ENCODE results near the gene PCDHGB1. TPM values are rescaled to one million over a fixed set of nuclear protein-coding genes. Genes with fewer than 3 reads are reported as not detected.

Gene PCDHGB1
- total RNA-seq, 4 donors from 2014 or later, result 0.20 to 1.1 (median 0.74) TPM

- DNase-seq (no peak), ATAC-seq (peak in 1 of 2 donors; percentile 35)
- TF ChIP-seq POLR2A (IDR thresholded peaks at IDR 0.05) (no peak), CTCF (IDR thresholded peaks at IDR 0.05 in 4 of 5, conservative IDR thresholded peaks at IDR 0.05 in 1 of 5) (peak in 2 of 5 experiments; percentile 14 to 38)
- intact Hi-C loops (cut with DNase I; ENCODE audit: low total_unique reads) (no loop called here), in situ Hi-C loops (cut with MboI; ENCODE audit: low sequenced_read_pairs in 4 of 4) (no loop called here)
- Histone ChIP-seq H3K36me3 (peaks cover 0 to 4% of the 10 kb centered on the region in 2 donors), H3K27me3 (peaks cover 0 to 11% (median 4%) of the 10 kb centered on the region in 3 donors), H3K9me3 (peaks cover 0 to 6% (median 0%) of the 10 kb centered on the region in 3 donors), H3K4me1 (peaks cover 11 to 17% of the 10 kb centered on the region in 2 donors), H3K27ac (peak overlapping the region in 1 of 4 donors; percentile 15), H3K4me3 (peak overlapping the region; percentile 11 to 44 (median 32))
Measured at GRCh38 chr5:141398608-141399007, 48.7 kb downstream of the PCDHGB1 start.

DNA sequence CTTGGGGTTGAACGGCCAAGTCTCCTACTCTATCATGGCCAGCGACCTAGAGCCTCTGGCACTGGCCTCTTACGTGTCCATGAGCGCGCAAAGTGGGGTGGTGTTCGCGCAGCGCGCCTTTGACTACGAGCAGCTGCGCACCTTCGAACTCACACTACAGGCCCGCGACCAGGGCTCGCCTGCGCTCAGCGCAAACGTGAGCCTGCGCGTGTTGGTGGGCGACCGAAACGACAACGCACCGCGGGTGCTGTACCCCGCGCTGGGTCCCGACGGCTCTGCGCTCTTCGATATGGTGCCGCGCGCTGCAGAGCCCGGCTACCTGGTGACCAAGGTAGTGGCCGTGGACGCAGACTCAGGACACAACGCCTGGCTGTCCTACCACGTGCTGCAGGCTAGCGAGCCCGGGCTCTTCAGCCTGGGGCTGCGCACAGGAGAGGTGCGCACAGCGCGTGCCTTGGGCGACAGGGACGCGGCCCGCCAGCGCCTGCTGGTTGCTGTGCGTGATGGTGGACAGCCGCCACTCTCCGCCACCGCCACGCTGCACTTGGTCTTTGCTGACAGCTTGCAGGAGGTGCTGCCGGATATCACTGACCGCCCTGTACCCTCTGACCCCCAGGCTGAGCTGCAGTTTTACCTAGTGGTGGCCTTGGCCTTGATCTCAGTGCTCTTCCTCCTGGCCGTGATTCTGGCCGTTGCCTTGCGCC lies 49.8 kb downstream of the PCDHGB1 start:
- TF ChIP-seq POLR2A (IDR thresholded peaks at IDR 0.05) (no peak), CTCF (IDR thresholded peaks at IDR 0.05 in 4 of 5, conservative IDR thresholded peaks at IDR 0.05 in 1 of 5) (no peak)
- Histone ChIP-seq H3K4me1 (peaks cover 11 to 17% of the 10 kb centered on the region in 2 donors), H3K4me3 (peak overlapping the region in 2 of 4 donors; percentile 17 to 44), H3K27me3 (peaks cover 0 to 6% (median 4%) of the 10 kb centered on the region in 3 donors), H3K9me3 (peaks cover 0 to 6% (median 0%) of the 10 kb centered on the region in 3 donors), H3K27ac (no peak overlapping the region), H3K36me3 (peaks cover 0 to 4% of the 10 kb centered on the region in 2 donors)
- in situ Hi-C loops (cut with MboI; ENCODE audit: low sequenced_read_pairs in 4 of 4), result no loop called here
- intact Hi-C loops (cut with DNase I; ENCODE audit: low total_unique reads), result no loop called here
- ATAC-seq (no peak), DNase-seq (no peak)

Other genes with a start within 250 kb of the PCDHGB1 start
- gene PCDHB3, start 249.6 kb upstream of the PCDHGB1 start, total RNA-seq, result under 1 TPM in 3 of 4 donors, not detected in 1; 0.61 to 0.72 (median 0.71) TPM
- 1 to 10 TPM in 3 of 4 donors, under 1 TPM in 1; 1.00 to 3.0 (median 1.8) TPM for gene PCDHB4, start 228.3 kb upstream of the PCDHGB1 start, total RNA-seq
- 1 to 10 TPM in 1 of 4 donors, under 1 TPM in 3; 0.38 to 1.5 (median 0.91) TPM for gene PCDHB5, start 214.9 kb upstream of the PCDHGB1 start, total RNA-seq
- gene PCDHB6, start 200.0 kb upstream of the PCDHGB1 start, total RNA-seq, result under 1 TPM in 3 of 4 donors, not detected in 1; 0.09 to 0.46 (median 0.19) TPM
- under 1 TPM; 0.07 to 0.75 (median 0.20) TPM for gene PCDHB7, start 177.5 kb upstream of the PCDHGB1 start, total RNA-seq
- under 1 TPM in 2 of 4 donors, not detected in 2; 0.16 to 0.20 TPM for gene PCDHB8, start 172.3 kb upstream of the PCDHGB1 start, total RNA-seq
- gene PCDHB16, start 167.7 kb upstream of the PCDHGB1 start, total RNA-seq, result 1 to 10 TPM in 3 of 4 donors, under 1 TPM in 1; 0.87 to 2.5 (median 1.7) TPM
- gene PCDHB9, start 162.9 kb upstream of the PCDHGB1 start, total RNA-seq, result 1 to 10 TPM in 1 of 4 donors, under 1 TPM in 3; 0.15 to 3.0 (median 0.71) TPM
- gene PCDHB10, start 157.7 kb upstream of the PCDHGB1 start, total RNA-seq, result under 1 TPM; 0.23 to 0.61 (median 0.54) TPM
- gene PCDHB11, start 150.5 kb upstream of the PCDHGB1 start, total RNA-seq, result 1 to 10 TPM in 1 of 4 donors, under 1 TPM in 3; 0.05 to 1.1 (median 0.53) TPM
- gene PCDHB12, start 141.4 kb upstream of the PCDHGB1 start, total RNA-seq, result 1 to 10 TPM in 1 of 4 donors, under 1 TPM in 3; 0.41 to 1.1 (median 0.59) TPM
- 1 to 10 TPM in 1 of 4 donors, under 1 TPM in 3; 0.40 to 2.1 (median 0.69) TPM for gene PCDHB13, start 136.2 kb upstream of the PCDHGB1 start, total RNA-seq
- gene PCDHB14, start 126.8 kb upstream of the PCDHGB1 start, total RNA-seq, result 1 to 10 TPM in 1 of 4 donors, under 1 TPM in 3; 0.62 to 1.9 (median 0.76) TPM
- 1 to 10 TPM in 1 of 4 donors, under 1 TPM in 3; 0.33 to 1.2 (median 0.52) TPM for gene PCDHB15, start 104.7 kb upstream of the PCDHGB1 start, total RNA-seq
- under 1 TPM in 1 of 4 donors, not detected in 3; 0.49 TPM for gene SLC25A2, start 46.0 kb upstream of the PCDHGB1 start, total RNA-seq
- 10 to 100 TPM; 60.9 to 91.2 (median 79.8) TPM for gene TAF7, start 29.3 kb upstream of the PCDHGB1 start, total RNA-seq
- gene PCDHGA1, start 19.6 kb upstream of the PCDHGB1 start, total RNA-seq, result under 1 TPM; 0.65 to 0.97 (median 0.71) TPM
- 1 to 10 TPM in 2 of 4 donors, under 1 TPM in 2; 0.66 to 1.5 (median 1.2) TPM for gene PCDHGA2, start 11.3 kb upstream of the PCDHGB1 start, total RNA-seq
- gene PCDHGA3, start 6.3 kb upstream of the PCDHGB1 start, total RNA-seq, result 1 to 10 TPM; 1.5 to 2.8 (median 2.0) TPM
- gene PCDHGA4, start 4.9 kb downstream of the PCDHGB1 start, total RNA-seq, result 1 to 10 TPM; 1.3 to 5.4 (median 1.5) TPM
- 1 to 10 TPM in 3 of 4 donors, under 1 TPM in 1; 0.55 to 3.4 (median 1.9) TPM for gene PCDHGB2, start 9.9 kb downstream of the PCDHGB1 start, total RNA-seq
- gene PCDHGA5, start 14.1 kb downstream of the PCDHGB1 start, total RNA-seq, result 1 to 10 TPM in 2 of 4 donors, under 1 TPM in 2; 0.07 to 1.8 (median 0.93) TPM
- 1 to 10 TPM in 3 of 4 donors, under 1 TPM in 1; 0.29 to 2.0 (median 1.2) TPM for gene PCDHGB3, start 20.1 kb downstream of the PCDHGB1 start, total RNA-seq
- 1 to 10 TPM in 3 of 4 donors, under 1 TPM in 1; 0.83 to 1.6 (median 1.6) TPM for gene PCDHGA6, start 23.8 kb downstream of the PCDHGB1 start, total RNA-seq
- gene PCDHGA7, start 32.6 kb downstream of the PCDHGB1 start, total RNA-seq, result 1 to 10 TPM; 1.3 to 2.4 (median 1.9) TPM
- gene PCDHGB4, start 37.6 kb downstream of the PCDHGB1 start, total RNA-seq, result 1 to 10 TPM in 3 of 4 donors, under 1 TPM in 1; 0.88 to 2.1 (median 1.3) TPM
- gene PCDHGA8, start 42.5 kb downstream of the PCDHGB1 start, total RNA-seq, result 1 to 10 TPM in 2 of 4 donors, under 1 TPM in 2; 0.82 to 1.8 (median 1.2) TPM
- 1 to 10 TPM; 3.0 to 6.3 (median 4.4) TPM for gene PCDHGB5, start 47.8 kb downstream of the PCDHGB1 start, total RNA-seq
- gene PCDHGA9, start 52.7 kb downstream of the PCDHGB1 start, total RNA-seq, result 1 to 10 TPM in 3 of 4 donors, under 1 TPM in 1; 0.95 to 4.0 (median 1.5) TPM
- 1 to 10 TPM; 1.4 to 4.6 (median 2.9) TPM for gene PCDHGB6, start 57.9 kb downstream of the PCDHGB1 start, total RNA-seq
- 1 to 10 TPM in 3 of 4 donors, under 1 TPM in 1; 0.80 to 2.4 (median 1.2) TPM for gene PCDHGA10, start 62.9 kb downstream of the PCDHGB1 start, total RNA-seq
- gene PCDHGB7, start 67.6 kb downstream of the PCDHGB1 start, total RNA-seq, result 1 to 10 TPM; 3.0 to 5.7 (median 3.3) TPM
- gene PCDHGA11, start 71.0 kb downstream of the PCDHGB1 start, total RNA-seq, result 1 to 10 TPM; 1.2 to 3.3 (median 1.3) TPM
- gene PCDHGA12, start 80.4 kb downstream of the PCDHGB1 start, total RNA-seq, result 1 to 10 TPM; 1.1 to 5.4 (median 1.7) TPM
- 10 to 100 TPM; 11.8 to 14.5 (median 13.8) TPM for gene PCDHGC3, start 125.9 kb downstream of the PCDHGB1 start, total RNA-seq
- gene PCDHGC4, start 134.9 kb downstream of the PCDHGB1 start, total RNA-seq, result 10 to 100 TPM in 1 of 4 donors, 1 to 10 TPM in 1, under 1 TPM in 1, not detected in 1; 0.31 to 20.4 (median 1.7) TPM
- 1 to 10 TPM in 1 of 4 donors, under 1 TPM in 2, not detected in 1; 0.16 to 1.5 (median 0.36) TPM for gene PCDHGC5, start 139.0 kb downstream of the PCDHGB1 start, total RNA-seq

Data from gastrocnemius medialis (tissue), 4 donors.